NCI-H526 (cell line): Measurements from ENCODE around the gene SCN8A.

Experiments used
- DNase-seq, 2 experiments: peaks; one replicate each; lab custom pipeline; 2025; lab: John Stamatoyannopoulos, UW

The SCN8A gene

GRCh38 chr12:51851413-51852124 is 260.5 kb downstream of the SCN8A start:
- DNase-seq: no peak

DNA sequence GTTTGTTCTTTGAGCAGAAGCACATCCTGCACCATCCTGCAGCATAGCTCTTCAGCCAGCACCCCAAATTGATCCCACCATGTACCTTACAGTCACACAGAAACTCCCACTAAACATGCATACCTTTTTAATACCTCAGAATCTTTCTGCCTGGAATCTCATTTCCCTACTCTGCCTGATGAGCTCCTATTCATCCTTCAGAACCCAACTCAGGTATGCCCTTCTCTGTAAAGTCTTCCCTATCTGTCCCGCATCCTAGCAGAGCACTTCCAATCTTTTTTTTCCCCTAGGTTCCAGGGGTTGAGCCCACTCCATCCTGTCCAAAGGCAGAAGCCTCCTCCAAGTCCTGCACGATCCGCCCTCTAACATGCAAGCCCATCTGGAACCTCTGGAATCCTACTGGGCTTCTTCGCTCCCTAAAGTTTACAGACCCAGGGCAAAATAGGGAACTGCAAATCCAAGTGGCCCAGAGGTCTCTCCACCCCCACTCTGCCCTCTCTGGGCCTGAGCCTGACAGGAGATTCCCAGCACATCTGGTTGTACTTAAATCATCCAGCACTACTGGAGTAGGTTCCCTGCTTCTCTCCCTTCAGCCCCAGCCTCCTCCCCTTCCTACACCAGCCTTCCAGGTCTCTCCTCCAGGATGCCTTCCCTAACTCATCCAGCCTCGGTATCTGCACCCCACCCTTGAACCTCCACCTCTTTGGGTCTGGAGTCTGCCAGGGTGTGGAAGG is 261.5 kb downstream of the SCN8A start:
- no peak for DNase-seq

- DNase-seq: no peak
Measured at GRCh38 chr12:51855586-51856428, 264.8 kb downstream of the SCN8A start.

- DNase-seq: peak in 1 of 2 experiments; percentile 62
Measured at GRCh38 chr12:51860986-51861385, 270.0 kb downstream of the SCN8A start.
